ENCODE data around the gene VSTM2L.

The VSTM2L gene

DNA sequence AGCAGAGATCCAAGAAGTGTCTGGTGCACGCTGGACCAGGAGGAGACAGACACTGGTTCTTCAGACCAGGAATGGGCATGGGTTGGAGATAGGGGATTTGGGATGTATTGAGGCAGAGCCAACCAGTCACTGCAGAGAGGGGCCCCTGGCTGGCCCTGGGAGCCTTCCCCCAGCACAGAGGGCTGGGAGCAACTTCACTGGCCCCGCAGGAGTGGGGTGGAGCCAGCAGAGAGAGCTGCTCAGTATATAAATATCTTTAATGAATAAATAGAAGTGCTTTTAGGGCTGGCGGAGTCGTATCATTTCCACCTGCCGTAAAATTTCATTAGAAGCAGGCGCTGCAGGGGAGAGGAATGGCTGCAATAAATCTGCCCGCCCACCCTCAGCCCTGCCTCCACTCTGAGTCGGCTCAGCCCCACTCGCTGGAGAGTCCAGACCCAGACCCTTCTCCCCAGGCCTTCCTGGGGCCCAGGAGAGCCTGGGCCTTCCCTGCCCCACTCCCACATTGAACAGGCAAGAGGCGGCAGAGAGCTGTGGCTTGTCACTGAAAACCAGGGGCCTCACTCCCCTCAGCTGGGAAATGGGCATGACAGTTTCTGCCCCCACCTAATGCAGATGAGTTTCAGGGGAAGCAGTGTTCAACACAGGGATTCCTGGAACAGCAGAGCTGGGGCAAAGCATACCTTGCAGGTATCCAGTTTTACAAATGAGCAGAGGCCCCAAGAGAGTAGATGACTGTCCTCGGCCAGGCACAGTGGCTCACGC, 23.9 kb upstream of the VSTM2L start:
- in situ Hi-C loops (cut with MboI; ENCODE audit: low sequenced_read_pairs): no loop called here

DNA sequence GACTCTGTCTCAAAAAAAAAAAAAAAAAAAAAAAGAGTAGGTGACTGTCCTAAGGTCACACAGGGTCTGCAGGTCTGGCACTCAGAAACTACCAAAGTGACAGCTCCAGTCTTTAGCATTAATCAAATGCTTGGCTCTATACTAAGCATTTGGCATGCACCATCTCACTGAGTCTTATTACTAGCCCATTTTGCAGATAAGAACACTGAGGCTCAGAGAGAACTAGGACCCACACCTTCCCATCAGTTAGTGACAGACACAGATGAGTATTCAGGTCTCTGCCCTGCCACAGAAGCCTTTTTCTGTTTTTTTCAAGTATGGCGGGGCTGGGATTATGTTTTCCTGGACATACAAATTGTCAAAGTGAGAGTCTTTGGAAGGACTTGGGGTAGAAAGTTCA, 23.1 kb upstream of the VSTM2L start:
- in situ Hi-C loops (cut with MboI; ENCODE audit: low sequenced_read_pairs): no loop called here

DNA sequence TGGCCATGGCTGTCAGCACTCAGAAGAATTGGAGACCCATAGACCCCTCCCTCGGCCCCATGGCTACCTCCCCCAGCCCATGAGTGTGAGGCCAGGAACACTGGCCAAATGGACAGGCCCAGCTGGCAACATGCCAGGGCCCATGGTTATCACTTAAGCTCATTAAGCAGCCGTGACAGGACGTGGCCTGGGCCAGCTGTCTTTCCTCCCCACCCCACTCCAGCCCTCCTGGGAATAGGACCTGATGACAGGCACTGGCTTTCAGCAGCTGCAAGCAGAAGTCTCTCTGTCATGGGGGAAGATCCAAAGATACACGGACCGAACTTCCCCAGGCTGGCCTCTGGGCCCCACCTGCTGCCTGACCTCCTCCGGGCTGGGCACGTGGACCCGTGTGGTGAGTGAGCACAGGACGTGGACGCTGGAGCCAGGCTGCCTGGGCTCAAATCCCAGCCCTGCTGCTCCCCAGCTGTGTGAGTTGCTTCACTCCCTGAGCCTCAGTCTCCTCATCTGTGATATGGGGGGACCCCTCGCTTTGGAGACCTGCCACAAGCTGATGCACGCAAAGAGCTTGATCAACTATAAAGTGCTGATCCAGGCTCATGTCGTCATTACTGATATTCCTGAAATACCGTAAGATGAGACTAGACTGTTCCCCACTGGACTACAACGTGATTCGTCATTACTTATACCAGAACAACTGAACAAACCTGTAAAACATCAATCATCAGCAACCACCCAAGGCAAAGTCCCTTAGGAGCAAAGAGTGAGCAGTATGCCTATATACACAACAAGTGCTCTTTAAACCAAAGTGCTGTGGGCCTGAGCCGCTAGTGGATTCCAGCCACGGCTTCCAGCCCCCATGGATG, 22.0 kb upstream of the VSTM2L start:
- in situ Hi-C loops (cut with MboI; ENCODE audit: low sequenced_read_pairs): no loop called here

DNA sequence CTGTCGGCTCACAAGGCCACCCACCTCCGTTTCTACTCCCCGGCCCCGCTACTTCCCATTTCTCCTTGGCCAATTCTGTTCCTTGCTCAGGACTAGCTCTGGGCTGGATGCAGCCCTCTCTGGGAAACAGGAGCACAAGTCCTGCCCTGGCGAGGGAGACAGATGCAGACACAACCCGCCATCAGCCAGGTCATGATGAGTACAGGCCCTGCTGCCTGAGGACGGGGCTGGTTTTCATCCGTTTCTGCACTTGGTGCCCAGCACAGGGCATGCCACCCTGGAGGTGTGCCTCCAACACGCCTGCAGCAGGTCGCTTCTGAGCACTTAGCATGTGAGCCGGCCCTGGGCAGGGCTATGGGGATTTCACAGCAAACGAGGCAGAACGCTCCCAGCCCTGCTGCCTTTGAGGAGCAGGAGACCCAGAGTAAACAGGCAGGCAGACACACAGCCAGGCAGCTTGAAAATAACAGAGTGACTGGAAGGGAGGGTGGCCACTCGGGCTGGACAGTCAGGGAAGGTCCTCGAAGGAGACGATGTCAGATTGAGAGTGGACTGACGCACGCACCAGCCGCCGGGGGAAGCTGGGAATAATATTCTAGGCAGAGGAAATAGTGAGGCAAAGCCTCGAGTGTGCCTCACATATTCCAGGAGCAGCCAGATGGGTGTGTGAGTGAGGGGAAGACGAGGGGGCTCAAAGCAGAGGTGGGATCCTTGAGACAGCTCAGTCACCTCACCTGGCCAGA, 21.2 kb upstream of the VSTM2L start:
- in situ Hi-C loops (cut with MboI; ENCODE audit: low sequenced_read_pairs): no loop called here

DNA sequence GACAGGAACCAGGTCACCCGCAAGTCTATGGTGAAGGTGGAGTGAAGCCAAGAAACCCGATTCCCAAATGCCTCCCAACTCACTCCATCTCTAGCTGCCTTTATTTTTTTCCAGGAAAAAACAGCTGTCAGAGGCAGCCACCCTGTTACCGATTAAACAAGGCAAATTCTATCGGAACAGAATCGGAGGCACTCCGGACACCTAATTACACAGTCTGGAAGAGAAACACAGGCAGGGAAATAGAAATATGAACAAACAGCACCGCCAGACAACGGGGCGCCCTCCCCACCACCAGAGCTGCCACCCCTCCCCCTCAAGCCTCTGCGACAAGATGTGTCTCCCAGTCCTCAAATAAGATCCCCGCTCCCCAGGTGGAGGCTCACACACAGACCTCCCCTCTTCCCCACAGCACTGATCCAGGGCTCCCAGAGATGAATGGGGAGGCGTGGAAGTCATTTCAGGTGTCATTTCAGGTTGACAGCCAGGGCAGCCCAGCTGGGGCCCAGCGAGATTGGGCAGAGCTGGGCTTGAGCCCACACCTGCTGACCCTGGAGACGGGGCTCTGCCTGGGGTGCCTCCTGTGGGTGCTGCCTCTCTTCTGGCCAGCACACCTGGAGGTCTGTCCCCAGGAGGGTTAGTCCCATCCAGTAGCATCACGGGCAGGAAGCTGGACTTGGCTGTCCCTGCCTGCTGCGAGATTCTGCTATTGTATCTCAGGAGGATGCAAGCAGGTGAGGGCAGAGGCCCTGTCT, 19.8 kb upstream of the VSTM2L start:
- in situ Hi-C loops (cut with MboI; ENCODE audit: low sequenced_read_pairs): no loop called here

DNA sequence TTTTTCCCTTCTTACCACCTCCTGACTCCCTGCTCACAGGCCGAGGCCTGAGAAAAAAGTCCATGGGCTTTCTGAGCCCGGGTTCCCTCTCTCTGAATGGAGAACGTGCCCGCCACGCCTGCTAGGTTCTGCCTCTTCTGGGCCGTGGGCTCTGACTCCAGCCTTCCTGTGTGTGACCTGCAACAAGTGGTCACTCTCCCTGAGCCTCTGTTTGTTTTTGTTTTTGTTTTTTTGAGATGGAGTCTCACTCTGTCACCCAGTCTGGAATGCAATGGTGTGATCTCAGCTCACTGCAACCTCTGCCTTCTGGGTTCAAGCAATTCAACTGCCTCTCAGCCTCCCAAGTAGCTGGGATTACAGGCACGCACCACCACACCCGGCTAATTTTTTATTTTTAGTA, 17.9 kb upstream of the VSTM2L start:
- in situ Hi-C loops (cut with MboI; ENCODE audit: low sequenced_read_pairs): no loop called here

DNA sequence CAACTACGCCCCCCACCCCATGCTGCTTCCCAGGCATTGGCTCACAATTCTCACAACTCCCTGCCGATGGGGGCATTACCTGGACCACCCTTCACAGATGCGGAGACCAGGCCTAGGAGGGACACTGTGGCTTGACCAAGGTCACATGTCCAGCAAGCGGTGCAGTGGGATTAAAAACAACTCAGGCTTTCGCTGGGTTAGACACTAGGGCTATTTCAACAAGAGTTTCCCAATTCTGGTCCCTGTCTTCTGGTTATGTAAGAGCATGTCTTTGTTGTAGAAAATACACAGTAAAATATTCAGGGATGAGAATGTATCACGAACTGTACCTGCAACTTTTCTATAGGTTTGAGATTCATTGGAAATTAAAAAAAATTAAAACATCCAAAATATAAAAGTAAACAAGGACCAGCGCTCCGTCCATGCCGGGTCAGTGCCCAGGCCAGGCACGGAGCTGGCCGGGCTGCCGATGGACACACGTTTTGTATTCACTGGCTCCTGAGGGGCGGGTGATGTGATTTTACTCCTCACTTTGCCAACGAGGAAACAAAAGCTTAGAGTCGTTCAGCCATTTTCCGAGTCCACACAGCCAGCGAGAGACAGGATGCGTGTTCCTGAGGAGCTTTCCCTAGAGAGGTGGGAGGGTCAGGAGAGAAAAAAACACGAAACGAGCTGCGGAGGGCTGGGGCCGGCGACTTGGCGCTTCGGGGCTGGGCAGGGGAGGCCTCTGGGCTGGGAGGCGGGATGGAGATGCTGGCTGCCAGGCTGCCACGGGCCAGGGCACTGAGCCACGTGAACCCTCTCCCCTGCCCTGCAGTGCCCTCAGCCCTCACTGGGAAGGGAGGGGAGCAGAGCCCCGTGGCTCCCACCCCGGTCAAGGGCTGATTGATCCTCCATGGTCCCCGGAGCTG, 17.1 kb upstream of the VSTM2L start:
- in situ Hi-C loops (cut with MboI; ENCODE audit: low sequenced_read_pairs): no loop called here

DNA sequence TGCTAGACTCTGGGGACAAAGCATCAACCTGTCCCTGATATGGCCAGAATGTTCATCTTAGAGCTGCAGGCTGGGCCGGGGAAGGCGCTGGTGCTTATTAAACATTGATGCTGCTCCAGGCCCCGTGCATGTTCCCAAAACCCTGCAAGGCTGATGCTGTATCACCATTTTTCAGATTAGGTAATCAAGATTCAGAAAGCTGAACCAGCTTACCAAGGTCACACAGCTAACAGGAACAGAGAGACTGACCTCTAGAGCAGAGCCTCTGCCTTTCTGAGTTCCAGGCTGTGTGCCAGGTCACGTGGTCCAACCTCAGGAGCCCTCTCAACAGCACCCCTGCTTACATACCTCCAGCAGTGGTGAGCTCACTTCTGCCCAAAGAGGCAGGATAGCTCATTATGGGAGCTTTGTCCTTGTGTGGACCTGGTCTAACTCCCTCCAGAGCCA, 16.1 kb upstream of the VSTM2L start:
- in situ Hi-C loops (cut with MboI; ENCODE audit: low sequenced_read_pairs): no loop called here

DNA sequence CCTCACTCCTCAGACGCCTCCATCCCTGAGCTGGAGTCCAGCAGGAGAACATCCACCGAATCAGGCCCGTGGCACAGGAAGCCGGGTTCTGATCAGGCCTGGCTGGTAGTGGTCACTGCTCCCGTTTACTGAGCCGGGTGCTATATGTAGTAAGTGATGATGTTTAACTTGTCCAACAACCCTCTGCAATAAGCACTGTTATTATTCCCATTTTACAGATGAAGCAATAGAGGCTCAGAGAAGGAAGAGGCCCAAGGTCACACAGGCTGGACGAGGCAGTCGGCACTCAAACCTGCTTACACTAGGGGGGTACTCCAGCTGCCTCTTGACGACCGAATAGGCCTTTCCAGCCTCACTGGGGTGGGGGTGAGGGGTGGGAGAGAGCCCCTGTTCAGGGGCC, 14.3 kb upstream of the VSTM2L start:
- in situ Hi-C loops (cut with MboI; ENCODE audit: low sequenced_read_pairs): no loop called here

DNA sequence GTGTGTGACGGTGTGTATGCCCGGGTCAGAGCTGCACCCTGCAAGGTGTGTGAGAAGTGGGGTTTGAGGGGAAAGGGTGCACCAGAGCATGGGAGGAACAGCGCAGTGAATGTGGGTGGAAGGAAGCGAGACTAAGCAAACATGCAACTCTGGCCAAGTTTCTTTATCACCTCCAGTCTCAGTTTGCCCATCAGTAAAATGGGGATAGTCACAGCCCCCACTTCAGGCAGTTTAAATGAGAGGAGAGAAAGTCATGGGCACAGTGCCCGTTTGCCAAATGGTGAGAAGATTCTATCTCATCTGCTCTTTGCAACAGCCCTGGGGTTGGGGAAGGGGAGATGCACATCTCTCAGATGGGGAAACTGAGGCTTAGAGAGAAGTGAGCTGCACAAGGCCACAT, 12.8 kb upstream of the VSTM2L start:
- in situ Hi-C loops (cut with MboI; ENCODE audit: low sequenced_read_pairs): no loop called here

DNA sequence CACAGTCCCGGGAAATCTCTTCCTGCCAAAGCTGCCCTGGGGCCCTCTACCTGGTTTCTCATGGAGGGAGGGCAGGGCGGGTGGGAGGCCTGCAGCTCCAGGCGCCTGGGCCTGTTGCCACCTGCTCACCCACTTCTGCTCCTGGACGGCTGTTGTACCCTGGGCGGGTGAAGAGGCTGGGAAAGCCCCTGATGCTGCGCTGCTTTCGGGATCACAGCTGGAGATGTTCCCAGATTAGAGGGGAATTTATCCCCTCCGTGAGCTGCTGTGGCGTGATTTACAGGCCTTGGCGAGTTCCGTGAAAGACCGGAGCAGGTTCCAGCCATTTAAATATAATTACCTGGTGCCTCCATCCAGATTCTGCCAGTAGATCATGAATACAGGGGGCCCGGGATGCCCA, 12.3 kb upstream of the VSTM2L start:
- in situ Hi-C loops (cut with MboI; ENCODE audit: low sequenced_read_pairs): no loop called here

DNA sequence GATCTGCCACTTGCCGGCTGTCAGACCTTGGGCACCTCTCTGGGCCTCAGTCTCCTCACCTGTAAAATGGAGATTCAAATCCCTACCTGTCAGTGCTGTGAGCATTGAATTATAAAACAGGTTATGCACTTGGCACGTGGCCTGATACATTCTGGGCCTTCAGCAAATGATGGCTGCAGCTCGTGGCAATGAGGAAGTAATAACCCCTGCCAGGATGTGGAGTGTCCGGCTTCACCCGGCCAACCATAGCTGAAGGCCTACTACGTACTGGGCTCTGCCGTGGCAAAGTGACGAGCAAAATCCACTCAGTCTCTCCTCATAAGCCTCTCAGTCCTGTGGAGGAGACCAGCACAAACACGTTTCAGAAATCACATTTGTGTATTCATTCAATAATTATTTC, 10.9 kb upstream of the VSTM2L start:
- in situ Hi-C loops (cut with MboI; ENCODE audit: low sequenced_read_pairs): no loop called here

DNA sequence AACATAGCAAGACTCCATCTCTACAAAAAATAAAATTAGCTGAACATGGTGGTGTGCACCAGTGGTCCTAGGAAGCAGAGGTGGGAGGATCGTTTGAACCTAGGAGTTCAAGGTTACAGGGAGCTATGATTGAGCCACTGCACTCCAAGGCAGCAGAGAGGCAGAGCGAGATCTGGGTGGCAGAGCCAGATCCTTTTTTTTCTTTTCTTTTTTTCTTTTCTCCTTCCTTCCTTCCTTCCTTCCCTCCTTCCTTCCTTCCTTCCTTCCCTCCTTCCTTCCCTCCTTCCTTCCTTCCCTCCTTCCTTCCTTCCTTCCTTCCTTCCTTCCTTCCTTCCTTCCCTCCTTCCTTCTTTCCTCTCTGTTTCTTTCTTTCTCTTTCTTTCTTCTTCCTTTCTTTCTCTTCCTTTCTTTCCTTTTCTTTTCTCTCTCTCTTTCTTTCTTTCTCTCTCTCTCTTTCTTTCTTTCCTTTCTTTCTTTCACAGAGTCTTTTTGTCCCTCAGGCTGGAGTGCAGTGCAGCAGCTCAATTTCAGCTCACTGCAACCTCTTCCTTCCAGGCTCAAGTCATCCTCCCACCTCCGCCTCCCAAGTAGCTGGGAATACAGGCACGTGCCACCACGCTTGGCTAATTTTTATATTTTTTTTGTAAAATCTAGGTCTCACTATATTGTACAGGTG, 9.2 kb upstream of the VSTM2L start:
- in situ Hi-C loops (cut with MboI; ENCODE audit: low sequenced_read_pairs): no loop called here

DNA sequence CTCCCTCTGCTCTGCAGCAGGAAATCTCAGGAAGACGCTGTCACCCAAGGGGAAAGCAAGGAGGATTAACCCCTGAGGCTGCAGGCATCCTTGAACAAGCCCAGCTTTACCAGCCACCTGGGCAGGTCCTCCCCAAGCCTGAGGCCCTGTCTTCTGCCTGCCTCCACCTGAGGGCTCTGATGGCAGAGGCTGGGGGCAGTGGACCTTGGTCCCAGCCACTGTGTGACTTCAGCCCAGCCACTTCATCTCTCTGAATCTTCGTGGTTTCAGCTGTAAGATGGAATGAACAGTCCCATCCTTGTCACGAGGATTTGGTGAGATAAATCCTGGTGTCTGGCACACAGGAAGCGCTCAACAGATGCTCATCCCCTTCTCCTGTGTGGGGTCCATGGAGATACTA, 8.5 kb upstream of the VSTM2L start:
- in situ Hi-C loops (cut with MboI; ENCODE audit: low sequenced_read_pairs): no loop called here

DNA sequence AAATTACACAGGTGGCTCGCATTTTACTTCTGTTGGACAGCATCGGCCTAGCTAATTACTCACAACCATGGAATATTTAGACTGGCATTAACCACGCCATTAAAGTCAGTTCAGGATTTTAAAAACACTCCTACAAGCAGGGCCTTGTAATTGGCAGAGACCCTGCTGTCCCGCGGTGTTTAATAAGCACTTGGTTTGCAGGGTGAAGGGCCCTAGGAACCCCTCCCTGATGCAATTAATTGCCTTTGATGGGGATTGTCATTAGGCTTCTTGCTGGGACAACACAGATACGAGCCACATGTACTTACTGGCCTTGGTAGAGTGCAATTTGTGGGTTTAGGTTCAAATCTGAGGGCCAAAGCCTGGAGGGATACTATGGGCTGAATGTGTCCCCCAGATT, 7.8 kb upstream of the VSTM2L start:
- in situ Hi-C loops (cut with MboI; ENCODE audit: low sequenced_read_pairs): no loop called here

DNA sequence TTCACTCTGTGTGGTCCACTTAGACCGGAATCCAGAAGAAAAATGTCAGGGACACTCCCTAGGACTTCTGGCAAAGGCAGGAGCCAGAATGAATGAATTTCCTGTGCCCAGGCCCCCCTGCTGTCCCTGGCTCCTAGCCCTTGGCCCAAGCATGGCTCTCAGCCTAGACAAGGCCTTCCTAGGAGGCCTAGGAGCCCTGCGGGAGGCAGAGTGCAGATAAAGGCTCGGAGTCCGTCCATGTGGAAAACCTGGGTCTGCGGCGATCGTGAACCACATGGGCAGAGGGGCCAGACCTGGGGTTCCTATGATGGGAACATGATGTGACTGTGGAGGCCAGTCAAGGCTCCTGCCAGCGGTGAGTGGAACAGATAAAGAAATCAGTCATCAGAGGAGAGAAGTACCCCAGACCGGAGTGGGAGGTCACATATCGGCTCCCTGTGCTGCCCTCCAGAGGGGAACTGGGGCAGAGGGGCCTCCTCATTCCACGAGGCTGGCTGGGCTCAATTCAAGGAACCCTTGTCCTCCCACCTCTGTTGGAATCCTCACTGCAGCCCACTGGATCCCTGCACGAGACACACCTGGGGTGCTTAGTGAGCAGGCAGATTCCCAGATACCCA, 5.9 kb upstream of the VSTM2L start:
- in situ Hi-C loops (cut with MboI; ENCODE audit: low sequenced_read_pairs): no loop called here

DNA sequence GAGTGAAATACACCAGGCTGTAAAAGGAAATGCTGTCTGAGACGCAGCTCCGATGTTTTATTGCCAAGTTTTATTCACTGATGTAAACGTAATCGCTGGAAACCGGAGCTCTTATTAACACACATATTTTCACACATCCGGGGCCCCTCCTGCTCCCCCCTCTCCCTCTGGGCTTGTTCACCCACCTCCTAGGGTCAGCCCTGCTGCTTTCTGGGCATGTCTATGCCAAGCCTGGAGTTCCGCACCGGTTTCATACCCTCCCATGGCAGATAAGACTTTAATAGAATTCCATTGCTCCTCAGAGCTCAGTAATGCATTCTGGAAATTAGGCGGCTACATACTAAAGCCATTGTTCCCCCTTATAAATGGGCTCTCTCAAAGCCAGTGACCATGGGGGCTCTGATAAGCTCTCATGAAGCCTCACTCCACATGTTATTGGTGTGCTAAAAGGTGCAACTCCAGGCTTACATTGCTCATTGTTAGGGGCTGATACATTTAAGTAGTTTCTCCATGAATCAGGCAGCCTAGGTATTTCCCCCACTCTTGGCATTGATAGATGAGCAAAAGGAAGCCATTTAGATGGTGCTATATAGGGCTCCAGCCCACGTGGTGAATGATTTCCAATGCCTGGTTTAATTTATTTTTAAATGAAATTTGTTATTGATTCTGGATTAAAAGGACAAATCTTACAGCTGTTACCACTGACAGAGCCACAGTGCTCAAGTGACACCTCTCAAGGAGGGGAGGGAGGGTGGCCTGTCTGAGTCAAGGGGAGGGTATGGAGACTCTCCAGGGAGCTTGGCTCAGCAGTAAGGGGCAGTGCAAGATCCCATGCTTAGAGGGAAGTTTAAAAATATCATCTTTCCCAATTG, 4.5 kb upstream of the VSTM2L start:
- in situ Hi-C loops (cut with MboI; ENCODE audit: low sequenced_read_pairs): no loop called here

All from hTERT RPE-1 (cell line).